Measurements from ENCODE around the gene IRGQ.
A peak's percentile ranks its signal among the peaks of the same experiment; 100 is the strongest.

The IRGQ gene

DNA sequence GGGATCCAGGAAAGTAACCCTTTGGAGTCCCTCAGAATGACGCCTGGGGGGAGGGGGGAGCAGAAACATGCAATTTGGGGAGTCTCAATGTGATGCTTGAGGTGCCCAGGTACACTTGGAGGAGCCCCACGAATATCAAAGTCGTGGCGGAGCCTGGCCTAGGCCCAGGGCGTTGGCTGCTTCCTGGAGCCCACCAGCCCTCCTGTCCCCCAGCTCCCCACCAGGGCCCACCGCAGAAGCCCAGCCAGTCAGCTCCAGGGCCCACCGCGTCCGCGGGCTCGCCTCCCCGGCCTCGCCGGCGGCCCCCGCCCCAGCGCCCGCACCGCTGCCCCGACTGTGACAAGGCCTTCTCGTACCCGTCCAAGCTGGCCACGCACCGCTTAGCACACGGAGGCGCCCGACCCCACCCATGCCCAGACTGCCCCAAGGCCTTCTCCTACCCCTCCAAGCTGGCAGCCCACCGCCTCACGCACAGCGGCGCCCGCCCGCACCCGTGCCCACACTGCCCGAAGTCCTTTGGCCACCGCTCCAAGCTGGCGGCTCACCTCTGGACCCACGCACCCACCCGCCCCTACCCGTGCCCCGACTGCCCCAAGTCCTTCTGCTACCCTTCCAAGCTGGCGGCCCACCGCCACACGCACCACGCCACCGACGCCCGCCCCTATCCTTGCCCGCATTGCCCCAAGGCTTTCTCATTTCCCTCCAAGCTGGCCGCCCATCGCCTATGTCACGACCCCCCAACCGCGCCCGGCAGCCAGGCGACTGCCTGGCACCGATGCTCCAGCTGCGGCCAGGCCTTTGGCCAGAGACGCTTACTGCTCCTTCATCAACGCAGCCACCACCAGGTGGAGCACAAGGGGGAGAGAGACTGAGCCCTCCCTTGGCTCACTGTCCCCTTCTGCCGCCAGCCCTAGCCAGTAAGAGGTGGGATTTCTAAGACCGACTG lies 60.8 kb downstream of the IRGQ start:
- DNase-seq: peak; percentile 73

All from activated CD8-positive, alpha-beta memory T cell treated with anti-CD3 and anti-CD28 coated beads for 24 hours (primary cell).